Mesendoderm (in vitro differentiated cells): ENCODE results near the gene SH2D2A.
A peak's percentile ranks its signal among the peaks of the same experiment; 100 is the strongest.

Experiments
- DNase-seq: peaks from one replicate; pipeline ENCODE4 v3.0.0; 2013
- H2AK5ac ChIP-seq: 2 replicates; pipeline ENCODE4 v1.6.1; 2013; ENCODE audit warnings: low read length, inconsistent platforms
- H2BK120ac ChIP-seq: 2 replicates; pipeline ENCODE4 v1.6.1; 2013; ENCODE audit warnings: low read depth, mild to moderate bottlenecking, low read length, moderate library complexity, mixed read lengths
- H2BK15ac ChIP-seq: replicated peaks from 2 replicates; pipeline ENCODE4 v1.6.1; 2013; ENCODE audit warnings: low read depth, mild to moderate bottlenecking, moderate library complexity
- H2BK5ac ChIP-seq: 2 replicates; pipeline ENCODE4 v1.6.1; 2013; ENCODE audit warnings: low read length, inconsistent platforms
- H3K18ac ChIP-seq: 2 replicates; pipeline ENCODE4 v1.6.1; 2013; ENCODE audit warnings: mild to moderate bottlenecking, low read length, mixed read lengths
- H3K23ac ChIP-seq: one replicate; pipeline ENCODE4 v1.6.1; 2013; ENCODE audit warnings: low read length
- H3K27ac ChIP-seq: 2 replicates; pipeline ENCODE4 v1.5.1; 2013; ENCODE audit warnings: low read depth, mild to moderate bottlenecking, inconsistent platforms, low read length, moderate library complexity
- H3K27me3 ChIP-seq: 2 replicates; pipeline ENCODE4 v1.6.1; 2013; ENCODE audit warnings: low read length, control low read depth, mild to moderate bottlenecking, inconsistent platforms; ENCODE audit not compliant: insufficient read depth, poor library complexity
- H3K36me3 ChIP-seq: 2 replicates; pipeline ENCODE4 v1.6.1; 2013; ENCODE audit warnings: low read length, inconsistent platforms; ENCODE audit not compliant: control insufficient read depth, insufficient read depth
- H3K4ac ChIP-seq: one replicate; pipeline ENCODE4 v1.6.1; 2013; ENCODE audit warnings: low read depth, mild to moderate bottlenecking, low read length, moderate library complexity
- H3K4me1 ChIP-seq: 2 replicates; pipeline ENCODE4 v1.6.1; 2013; ENCODE audit warnings: low read depth, low read length, inconsistent platforms; ENCODE audit not compliant: control insufficient read depth
- H3K4me2 ChIP-seq: 2 replicates; pipeline ENCODE4 v1.6.1; 2013; ENCODE audit warnings: low read length
- H3K4me3 ChIP-seq: 2 replicates; pipeline ENCODE4 v1.5.1; 2013; ENCODE audit warnings: mild to moderate bottlenecking, low read length
- H3K56ac ChIP-seq: one replicate; pipeline ENCODE4 v1.6.1; 2013; ENCODE audit warnings: low read length
- H3K79me1 ChIP-seq: 2 replicates; pipeline ENCODE4 v1.6.1; 2013; ENCODE audit warnings: low read length, inconsistent platforms
- H3K79me2 ChIP-seq: 2 replicates; pipeline ENCODE4 v1.6.1; 2013; ENCODE audit warnings: mild to moderate bottlenecking, low read length; ENCODE audit not compliant: control insufficient read depth, insufficient read depth
- H3K9ac ChIP-seq: 2 replicates; pipeline ENCODE4 v1.6.1; 2013; ENCODE audit warnings: low read length, inconsistent platforms
- H4K5ac ChIP-seq: one replicate; pipeline ENCODE4 v1.6.1; 2013; ENCODE audit warnings: low read length
- H4K8ac ChIP-seq: one replicate; pipeline ENCODE4 v1.6.1; 2013; ENCODE audit warnings: low read depth, mild to moderate bottlenecking, control low read depth, low read length, moderate library complexity
- WGBS: extraction: QIAGEN DNeasy Blood & Tissue Kit; methylation state at CpG from one replicate; pipeline ENCODE4 v1.1.7; 2013; ENCODE audit warnings: low lambda C conversion rate, missing lambda C conversion rate; ENCODE audit not compliant: insufficient coverage; ENCODE audit errors: extremely low coverage; 5-methylcytosine and 5-hydroxymethylcytosine counted together

SH2D2A gene

GRCh38 chr1:156795787-156796186, 20.9 kb downstream of the SH2D2A start:
- H4K8ac ChIP-seq: no peak overlapping the region
- no CpG with 5 or more reads among the region's 7 CpGs for WGBS

GRCh38 chr1:156795374-156795733, 21.3 kb downstream of the SH2D2A start:
- Histone ChIP-seq H3K4me1 (peaks cover 6% of the 10 kb centered on the region), H3K27ac (no peak overlapping the region), H3K4me3 (no peak overlapping the region), H2AK5ac (no peak overlapping the region), H3K79me2 (no peaks in the 10 kb centered on the region), H3K4ac (no peak overlapping the region), H3K27me3 (no peaks in the 10 kb centered on the region), H3K79me1 (peaks cover 5% of the 10 kb centered on the region), H2BK15ac (no peak overlapping the region), H3K18ac (no peak overlapping the region), H3K9ac (no peak overlapping the region), H3K23ac (no peak overlapping the region), H3K36me3 (peaks cover 26% of the 10 kb centered on the region), H4K8ac (no peak overlapping the region), H3K56ac (no peak overlapping the region), H4K5ac (no peak overlapping the region), H2BK5ac (no peak overlapping the region), H3K4me2 (no peak overlapping the region), H2BK120ac (no peak overlapping the region)
- no CpG with 5 or more reads among the region's 5 CpGs for WGBS
- no peak for DNase-seq

More at GRCh38 chr1:156795787-156796186, 20.9 kb downstream of the SH2D2A start:
- no peak overlapping the region for H2BK120ac ChIP-seq
- no peaks in the 10 kb centered on the region for H3K79me2 ChIP-seq
- no peak overlapping the region for H3K9ac ChIP-seq
- H3K79me1 ChIP-seq: peaks cover 5% of the 10 kb centered on the region
- no peak overlapping the region for H2AK5ac ChIP-seq
- H3K56ac ChIP-seq: no peak overlapping the region
- no peak overlapping the region for H3K4ac ChIP-seq
- no peak overlapping the region for H2BK15ac ChIP-seq
- H3K27me3 ChIP-seq: no peaks in the 10 kb centered on the region
- peaks cover 27% of the 10 kb centered on the region for H3K36me3 ChIP-seq
- H3K4me1 ChIP-seq: peaks cover 6% of the 10 kb centered on the region
- H3K18ac ChIP-seq: no peak overlapping the region
- H2BK5ac ChIP-seq: no peak overlapping the region
- H3K23ac ChIP-seq: no peak overlapping the region
- H3K4me3 ChIP-seq: no peak overlapping the region
- H4K5ac ChIP-seq: no peak overlapping the region
- H3K4me2 ChIP-seq: no peak overlapping the region
- H3K27ac ChIP-seq: peak overlapping the region; percentile 13
- DNase-seq: no peak

DNA sequence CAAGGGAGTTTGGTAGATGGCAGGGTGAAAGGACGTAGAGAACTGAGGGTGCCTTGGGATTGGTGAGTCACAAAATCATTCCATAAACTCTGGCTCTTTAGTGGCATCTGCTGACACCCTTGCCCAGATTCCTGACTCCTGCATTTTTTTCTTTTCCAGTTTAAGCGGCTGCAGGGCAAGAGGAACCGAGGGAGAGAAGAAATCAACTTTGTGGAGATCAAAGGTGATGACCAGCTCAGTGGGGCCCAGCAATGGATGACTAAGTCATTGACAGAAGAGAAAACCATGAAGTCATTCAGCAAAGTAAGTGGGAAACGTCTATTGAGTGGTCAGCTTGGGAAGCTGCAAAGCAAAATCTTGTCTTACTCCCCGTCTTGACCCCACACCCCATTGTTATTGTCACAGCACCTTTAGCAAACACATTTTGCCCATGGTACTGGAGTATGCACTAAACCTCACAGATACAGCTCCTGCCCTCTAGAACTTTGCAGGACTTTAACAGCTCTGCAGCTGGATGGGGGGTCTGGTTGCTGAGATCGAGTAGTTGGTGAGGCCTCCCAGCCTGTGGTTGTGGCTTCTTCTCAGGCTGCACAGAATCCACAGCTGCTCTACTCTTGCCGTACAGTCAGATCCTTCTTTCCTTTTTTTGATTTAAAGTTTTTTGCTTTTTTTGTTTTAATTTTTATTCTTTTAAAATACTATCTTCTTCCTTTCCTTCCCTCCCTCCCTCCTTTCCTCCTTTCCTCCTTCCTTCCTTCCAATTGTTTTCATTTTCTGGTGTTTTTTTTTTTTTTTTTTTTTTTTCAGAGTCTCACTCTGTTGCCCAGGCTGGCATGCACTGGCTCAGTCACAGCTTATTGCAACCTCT, 21.9 kb downstream of the SH2D2A start:
- H3K27ac ChIP-seq: no peak overlapping the region
- no peak overlapping the region for H3K4me2 ChIP-seq
- H3K27me3 ChIP-seq: no peaks in the 10 kb centered on the region
- H4K5ac ChIP-seq: no peak overlapping the region
- H3K56ac ChIP-seq: no peak overlapping the region
- no peak overlapping the region for H3K4me3 ChIP-seq
- H3K36me3 ChIP-seq: peaks cover 26% of the 10 kb centered on the region
- H3K4me1 ChIP-seq: peaks cover 6% of the 10 kb centered on the region
- peaks cover 5% of the 10 kb centered on the region for H3K79me1 ChIP-seq
- no peak overlapping the region for H3K23ac ChIP-seq
- no peak for DNase-seq
- no peak overlapping the region for H2BK120ac ChIP-seq
- no peak overlapping the region for H2AK5ac ChIP-seq
- no peak overlapping the region for H4K8ac ChIP-seq
- no peak overlapping the region for H3K9ac ChIP-seq
- peaks cover 1% of the 10 kb centered on the region for H3K79me2 ChIP-seq
- H2BK5ac ChIP-seq: no peak overlapping the region
- WGBS: no CpG with 5 or more reads among the region's 7 CpGs
- H2BK15ac ChIP-seq: no peak overlapping the region
- H3K18ac ChIP-seq: no peak overlapping the region
- H3K4ac ChIP-seq: no peak overlapping the region

GRCh38 chr1:156789621-156790318, 26.9 kb downstream of the SH2D2A start:
- Histone ChIP-seq H2BK15ac (no peak overlapping the region), H4K5ac (no peak overlapping the region), H3K36me3 (peaks cover 19% of the 10 kb centered on the region), H2AK5ac (no peak overlapping the region), H3K4me3 (no peak overlapping the region), H3K56ac (no peak overlapping the region), H3K4me2 (no peak overlapping the region), H3K27ac (no peak overlapping the region), H3K79me1 (peaks cover 13% of the 10 kb centered on the region), H3K23ac (no peak overlapping the region), H3K9ac (no peak overlapping the region), H4K8ac (no peak overlapping the region), H2BK120ac (no peak overlapping the region), H3K79me2 (peaks cover 3% of the 10 kb centered on the region), H3K27me3 (no peaks in the 10 kb centered on the region), H2BK5ac (no peak overlapping the region), H3K18ac (no peak overlapping the region), H3K4me1 (no peaks in the 10 kb centered on the region), H3K4ac (no peak overlapping the region)
- no peak for DNase-seq
- no CpG with 5 or more reads among the region's 4 CpGs for WGBS

DNA sequence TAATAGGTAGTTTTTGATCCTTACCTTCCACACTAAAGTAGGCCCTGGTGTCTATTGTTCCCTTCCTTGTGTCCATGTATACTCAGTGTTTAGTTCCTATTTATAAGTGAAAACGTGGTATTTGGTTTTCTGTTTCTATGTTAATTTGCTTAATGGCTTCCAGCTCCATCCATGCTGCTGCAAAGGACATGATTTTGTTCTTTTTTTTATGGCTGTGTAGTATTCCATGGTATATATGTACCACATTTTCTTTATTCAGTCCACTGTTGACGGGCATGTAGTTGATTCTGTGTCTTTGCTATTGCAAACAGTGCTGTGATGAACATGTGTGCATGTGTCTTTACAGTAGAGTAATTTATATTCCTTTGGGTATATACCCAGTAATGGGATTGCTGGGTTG, 28.5 kb downstream of the SH2D2A start:
- no peak overlapping the region for H3K18ac ChIP-seq
- WGBS: no CpG with 5 or more reads among the region's 2 CpGs
- peaks cover 19% of the 10 kb centered on the region for H3K36me3 ChIP-seq
- no peak overlapping the region for H4K5ac ChIP-seq
- H2BK120ac ChIP-seq: no peak overlapping the region
- H3K4me2 ChIP-seq: no peak overlapping the region
- peaks cover 18% of the 10 kb centered on the region for H3K79me1 ChIP-seq
- no peak overlapping the region for H3K27ac ChIP-seq
- no peaks in the 10 kb centered on the region for H3K4me1 ChIP-seq
- H3K23ac ChIP-seq: no peak overlapping the region
- no peak overlapping the region for H2BK5ac ChIP-seq
- H4K8ac ChIP-seq: no peak overlapping the region
- DNase-seq: no peak
- no peak overlapping the region for H2AK5ac ChIP-seq
- H2BK15ac ChIP-seq: no peak overlapping the region
- H3K27me3 ChIP-seq: no peaks in the 10 kb centered on the region
- no peak overlapping the region for H3K4me3 ChIP-seq
- no peak overlapping the region for H3K56ac ChIP-seq
- no peak overlapping the region for H3K4ac ChIP-seq
- H3K9ac ChIP-seq: no peak overlapping the region
- peaks cover 3% of the 10 kb centered on the region for H3K79me2 ChIP-seq
